GM18907 (cell line): Measurements from ENCODE around the gene EDN1.

Experiments used
- ATAC-seq: cut with Tn5 transposase; IDR thresholded peaks from one replicate; pipeline ENCODE4 v1.9.1; 2021; ENCODE audit warnings: mild to moderate bottlenecking, moderate library complexity; ENCODE audit not compliant: unreplicated experiment

The EDN1 gene

DNA sequence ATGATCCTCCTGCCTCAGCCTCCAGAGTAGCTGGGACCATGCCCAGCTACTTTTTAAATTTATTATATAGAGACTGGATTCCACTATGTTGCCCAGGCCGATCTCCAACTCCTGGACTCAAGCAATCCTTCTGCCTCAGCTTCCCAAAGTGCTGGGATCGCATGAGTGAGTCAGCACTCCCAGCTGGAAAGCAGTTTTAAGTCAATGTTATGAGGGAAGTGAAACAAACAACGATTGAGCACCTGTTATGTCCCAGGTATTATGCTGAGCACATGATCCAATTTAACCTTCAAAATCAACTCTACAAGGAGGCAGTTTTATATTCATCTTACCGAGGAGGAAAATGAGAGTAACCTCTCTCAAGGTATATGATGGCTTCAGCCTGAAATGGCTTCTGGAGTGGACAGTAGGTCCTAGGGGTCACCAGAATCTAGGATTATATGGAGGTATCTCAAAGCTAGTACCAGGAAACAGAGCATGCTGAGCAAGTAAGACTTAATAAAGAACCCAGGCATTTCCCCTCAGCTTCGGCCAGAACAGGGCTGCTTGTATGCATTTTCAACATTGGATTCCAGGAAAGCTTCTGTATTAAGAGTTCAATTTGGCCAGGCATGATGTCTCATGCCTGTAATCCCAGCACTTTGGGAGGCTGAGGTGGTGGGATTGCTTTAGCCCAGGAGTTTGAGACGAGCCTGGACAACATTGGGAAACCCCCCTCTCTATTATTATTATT is 55.0 kb downstream of the EDN1 start:
- no peak for ATAC-seq

GRCh38 chr6:12345694-12346058 is 55.5 kb downstream of the EDN1 start:
- ATAC-seq, result no peak
